ENCODE data around the gene ZSWIM5.

DNA sequence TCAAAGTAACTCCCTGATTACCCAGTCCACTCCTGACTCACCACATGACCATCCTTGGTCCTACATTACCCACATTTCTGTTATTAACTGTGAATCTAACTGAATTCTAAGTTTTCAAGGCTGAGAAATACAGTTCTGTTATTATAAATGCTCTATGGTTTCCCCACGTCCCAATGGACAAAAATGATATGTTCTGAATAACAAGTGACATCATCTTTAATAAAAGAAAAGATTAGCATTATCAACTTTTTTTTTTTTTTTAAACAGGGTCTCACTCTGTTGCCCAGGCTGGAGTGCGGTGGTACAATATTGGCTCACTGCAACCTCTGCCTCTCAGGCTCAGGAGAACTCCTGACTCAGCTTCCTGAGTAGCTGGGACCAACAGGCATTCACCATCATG is 59.6 kb downstream of the ZSWIM5 start:
- TF ChIP-seq, protein P1, sequence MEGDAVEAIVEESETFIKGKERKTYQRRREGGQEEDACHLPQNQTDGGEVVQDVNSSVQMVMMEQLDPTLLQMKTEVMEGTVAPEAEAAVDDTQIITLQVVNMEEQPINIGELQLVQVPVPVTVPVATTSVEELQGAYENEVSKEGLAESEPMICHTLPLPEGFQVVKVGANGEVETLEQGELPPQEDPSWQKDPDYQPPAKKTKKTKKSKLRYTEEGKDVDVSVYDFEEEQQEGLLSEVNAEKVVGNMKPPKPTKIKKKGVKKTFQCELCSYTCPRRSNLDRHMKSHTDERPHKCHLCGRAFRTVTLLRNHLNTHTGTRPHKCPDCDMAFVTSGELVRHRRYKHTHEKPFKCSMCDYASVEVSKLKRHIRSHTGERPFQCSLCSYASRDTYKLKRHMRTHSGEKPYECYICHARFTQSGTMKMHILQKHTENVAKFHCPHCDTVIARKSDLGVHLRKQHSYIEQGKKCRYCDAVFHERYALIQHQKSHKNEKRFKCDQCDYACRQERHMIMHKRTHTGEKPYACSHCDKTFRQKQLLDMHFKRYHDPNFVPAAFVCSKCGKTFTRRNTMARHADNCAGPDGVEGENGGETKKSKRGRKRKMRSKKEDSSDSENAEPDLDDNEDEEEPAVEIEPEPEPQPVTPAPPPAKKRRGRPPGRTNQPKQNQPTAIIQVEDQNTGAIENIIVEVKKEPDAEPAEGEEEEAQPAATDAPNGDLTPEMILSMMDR (IDR thresholded peaks at IDR 0.05) = no peak
- TF ChIP-seq POLR2A (IDR thresholded peaks at IDR 0.05) = no peak

Data from lower leg skin (tissue), 3 donors.